ENCODE data around the gene HADHA.

- TF ChIP-seq, protein P1, sequence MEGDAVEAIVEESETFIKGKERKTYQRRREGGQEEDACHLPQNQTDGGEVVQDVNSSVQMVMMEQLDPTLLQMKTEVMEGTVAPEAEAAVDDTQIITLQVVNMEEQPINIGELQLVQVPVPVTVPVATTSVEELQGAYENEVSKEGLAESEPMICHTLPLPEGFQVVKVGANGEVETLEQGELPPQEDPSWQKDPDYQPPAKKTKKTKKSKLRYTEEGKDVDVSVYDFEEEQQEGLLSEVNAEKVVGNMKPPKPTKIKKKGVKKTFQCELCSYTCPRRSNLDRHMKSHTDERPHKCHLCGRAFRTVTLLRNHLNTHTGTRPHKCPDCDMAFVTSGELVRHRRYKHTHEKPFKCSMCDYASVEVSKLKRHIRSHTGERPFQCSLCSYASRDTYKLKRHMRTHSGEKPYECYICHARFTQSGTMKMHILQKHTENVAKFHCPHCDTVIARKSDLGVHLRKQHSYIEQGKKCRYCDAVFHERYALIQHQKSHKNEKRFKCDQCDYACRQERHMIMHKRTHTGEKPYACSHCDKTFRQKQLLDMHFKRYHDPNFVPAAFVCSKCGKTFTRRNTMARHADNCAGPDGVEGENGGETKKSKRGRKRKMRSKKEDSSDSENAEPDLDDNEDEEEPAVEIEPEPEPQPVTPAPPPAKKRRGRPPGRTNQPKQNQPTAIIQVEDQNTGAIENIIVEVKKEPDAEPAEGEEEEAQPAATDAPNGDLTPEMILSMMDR (conservative IDR thresholded peaks at IDR 0.05) = no peak
- TF ChIP-seq ZFX (IDR thresholded peaks at IDR 0.05) = no peak
Measured at GRCh38 chr2:26148501-26148900, 95.9 kb downstream of the HADHA start.

Measured in C4-2B (cell line).